ENCODE results near the gene SERPINA4. TPM values are rescaled to one million over a fixed set of nuclear protein-coding genes. Genes with fewer than 3 reads are reported as not detected.
A peak's percentile ranks its signal among the peaks of the same experiment; 100 is the strongest.

The SERPINA4 gene
- total RNA-seq, 1 donor from 2014 or later = 5.9 TPM

DNA sequence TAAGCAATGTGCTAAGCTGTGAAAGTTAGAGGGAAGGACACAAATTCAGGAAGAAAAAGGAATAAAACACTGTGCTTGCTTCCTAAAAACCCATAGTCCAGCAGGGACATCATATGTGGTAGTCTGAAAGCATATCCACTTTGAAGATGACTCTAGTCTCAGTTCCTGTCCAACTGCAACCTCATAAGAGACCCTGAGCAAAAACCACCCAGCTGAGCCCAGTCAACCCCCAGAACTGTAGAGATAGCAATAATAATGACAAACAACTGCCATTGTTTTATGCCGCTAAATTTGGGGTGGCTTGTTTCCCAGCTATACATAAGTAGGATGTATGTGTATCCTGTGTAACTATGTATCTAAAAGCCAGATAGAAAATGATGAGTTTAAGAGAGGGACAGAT lies 3.9 kb upstream of the SERPINA4 start:
- no peak overlapping the region for H3K4me3 Mint-ChIP-seq (ENCODE audit: low read depth)
- no peaks in the 10 kb centered on the region for H3K27me3 Mint-ChIP-seq
- H3K9me3 Mint-ChIP-seq (ENCODE audit: low read depth) = peaks cover 41% of the 10 kb centered on the region
- no peak for DNase-seq (ENCODE audit: low spot score, unreplicated experiment)
- H3K4me1 Mint-ChIP-seq (ENCODE audit: low read depth) = peaks cover 27% of the 10 kb centered on the region
- no peak overlapping the region for H3K27ac Mint-ChIP-seq
- no peak for TF ChIP-seq CTCF (IDR thresholded peaks at IDR 0.05; ENCODE audit: unreplicated experiment)
- peaks cover 25% of the 10 kb centered on the region for H3K36me3 Mint-ChIP-seq (ENCODE audit: insufficient read depth)

DNA sequence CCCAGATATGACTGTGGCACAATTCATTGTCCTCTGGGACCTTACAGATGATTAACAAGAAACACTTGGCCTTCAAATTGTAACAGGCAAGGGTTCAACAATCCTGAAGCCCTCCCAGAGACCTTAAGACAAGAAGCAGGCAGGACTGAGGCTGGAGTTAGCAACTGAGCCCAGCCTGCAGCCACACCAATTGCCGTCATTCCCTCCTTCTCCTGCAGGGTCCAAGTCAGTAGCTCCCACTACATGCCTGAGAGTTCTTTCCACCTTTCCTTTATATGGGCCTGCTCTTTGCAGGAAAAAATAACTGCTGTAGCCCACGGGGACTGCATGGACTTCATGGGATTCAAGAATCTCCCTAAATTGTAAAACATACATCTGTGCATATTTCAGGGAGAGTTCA lies 2.4 kb upstream of the SERPINA4 start:
- H3K36me3 Mint-ChIP-seq (ENCODE audit: insufficient read depth) = peaks cover 23% of the 10 kb centered on the region
- no peak overlapping the region for H3K27ac Mint-ChIP-seq
- TF ChIP-seq CTCF (IDR thresholded peaks at IDR 0.05; ENCODE audit: unreplicated experiment) = no peak
- no peak for DNase-seq (ENCODE audit: low spot score, unreplicated experiment)
- peaks cover 28% of the 10 kb centered on the region for H3K4me1 Mint-ChIP-seq (ENCODE audit: low read depth)
- H3K27me3 Mint-ChIP-seq = no peaks in the 10 kb centered on the region
- peaks cover 30% of the 10 kb centered on the region for H3K9me3 Mint-ChIP-seq (ENCODE audit: low read depth)
- H3K4me3 Mint-ChIP-seq (ENCODE audit: low read depth) = no peak overlapping the region

- Mint-ChIP-seq H3K4me3 (ENCODE audit: low read depth) (no peak overlapping the region), H3K36me3 (ENCODE audit: insufficient read depth) (peaks cover 21% of the 10 kb centered on the region), H3K27me3 (no peaks in the 10 kb centered on the region), H3K27ac (no peak overlapping the region), H3K4me1 (ENCODE audit: low read depth) (peaks cover 29% of the 10 kb centered on the region), H3K9me3 (ENCODE audit: low read depth) (peaks cover 26% of the 10 kb centered on the region)
- no peak for TF ChIP-seq CTCF (IDR thresholded peaks at IDR 0.05; ENCODE audit: unreplicated experiment)
- DNase-seq (ENCODE audit: low spot score, unreplicated experiment) = no peak
These were observed 1.5 kb upstream of the SERPINA4 start for GRCh38 chr14:94559638-94560290.

GRCh38 chr14:94560291-94560665 lies 964 bp upstream of the SERPINA4 start:
- TF ChIP-seq CTCF (IDR thresholded peaks at IDR 0.05; ENCODE audit: unreplicated experiment) = no peak
- no peaks in the 10 kb centered on the region for H3K27me3 Mint-ChIP-seq
- peaks cover 29% of the 10 kb centered on the region for H3K4me1 Mint-ChIP-seq (ENCODE audit: low read depth)
- no peak overlapping the region for H3K27ac Mint-ChIP-seq
- H3K9me3 Mint-ChIP-seq (ENCODE audit: low read depth) = peaks cover 24% of the 10 kb centered on the region
- DNase-seq (ENCODE audit: low spot score, unreplicated experiment) = no peak
- peaks cover 19% of the 10 kb centered on the region for H3K36me3 Mint-ChIP-seq (ENCODE audit: insufficient read depth)
- no peak overlapping the region for H3K4me3 Mint-ChIP-seq (ENCODE audit: low read depth)

DNA sequence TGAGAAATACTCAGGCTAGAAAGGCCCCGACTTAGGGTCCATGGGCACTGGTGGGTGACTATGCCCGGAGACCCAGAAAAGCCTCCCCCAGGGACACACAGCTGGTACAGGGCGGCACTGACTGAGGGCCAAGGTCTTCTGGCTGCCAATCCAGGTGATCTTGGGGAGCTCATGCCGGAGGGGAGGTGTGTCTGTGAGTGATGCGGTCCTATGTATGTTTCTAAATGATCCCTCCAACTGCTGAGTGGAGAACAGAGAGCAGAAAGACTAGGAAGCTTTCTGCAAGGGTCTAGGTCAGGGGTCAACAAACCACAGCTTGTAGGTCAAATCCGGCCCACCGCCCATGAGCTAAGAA lies 391 bp downstream of the SERPINA4 start:
- no peak for TF ChIP-seq CTCF (IDR thresholded peaks at IDR 0.05; ENCODE audit: unreplicated experiment)
- H3K36me3 Mint-ChIP-seq (ENCODE audit: insufficient read depth) = peaks cover 18% of the 10 kb centered on the region
- peaks cover 29% of the 10 kb centered on the region for H3K4me1 Mint-ChIP-seq (ENCODE audit: low read depth)
- peak overlapping the region; percentile 47 for H3K4me3 Mint-ChIP-seq (ENCODE audit: low read depth)
- no peaks in the 10 kb centered on the region for H3K27me3 Mint-ChIP-seq
- peak overlapping the region; percentile 65 for H3K27ac Mint-ChIP-seq
- H3K9me3 Mint-ChIP-seq (ENCODE audit: low read depth) = peaks cover 16% of the 10 kb centered on the region
- no peak for DNase-seq (ENCODE audit: low spot score, unreplicated experiment)

Data from progenitor cell of endocrine pancreas (in vitro differentiated cells).